Measurements from ENCODE around the gene AP1M1. TPM values are rescaled to one million over a fixed set of nuclear protein-coding genes. Genes with fewer than 3 reads are reported as not detected.
A peak's percentile ranks its signal among the peaks of the same experiment; 100 is the strongest.

Gene AP1M1
- total RNA-seq, 2 donors from 2014 or later, result 112 TPM

DNA sequence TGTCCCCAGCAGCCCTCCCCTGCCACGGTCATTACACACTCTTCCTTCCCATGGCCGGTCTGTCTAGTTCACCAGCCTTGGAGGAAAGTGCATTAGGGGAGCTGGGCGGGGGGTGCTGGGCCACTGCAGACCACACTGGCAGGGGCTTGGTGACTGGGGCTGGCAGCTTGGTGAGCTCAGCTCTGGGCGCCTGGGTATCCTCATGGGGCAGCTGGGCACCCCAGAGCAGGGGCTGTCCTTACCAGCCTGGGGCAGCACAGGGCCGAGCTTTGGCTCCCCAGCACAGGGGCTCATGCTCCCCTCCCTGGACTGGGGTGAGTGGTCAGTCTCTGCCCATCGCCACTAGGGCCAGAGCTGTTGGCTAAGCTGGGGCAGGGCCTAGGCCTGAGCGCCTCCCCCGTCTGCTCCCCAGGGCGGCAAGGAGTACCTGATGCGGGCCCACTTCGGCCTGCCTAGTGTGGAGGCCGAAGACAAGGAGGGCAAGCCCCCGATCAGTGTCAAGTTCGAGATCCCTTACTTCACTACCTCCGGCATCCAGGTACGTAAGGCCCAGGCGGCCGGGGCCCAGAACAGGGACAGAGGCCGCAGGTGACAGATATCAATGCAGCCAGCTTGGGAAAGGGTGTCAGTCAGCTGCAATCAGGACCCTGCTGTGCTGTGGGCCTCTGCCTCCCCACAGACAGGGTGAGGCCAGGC, 35.5 kb downstream of the AP1M1 start:
- peak in 1 of 2 donors; percentile 16 for ATAC-seq (replicated peaks in 1 of 2)
- no peak for DNase-seq
- H3K36me3 Mint-ChIP-seq (ENCODE audit: insufficient read depth in 2 of 2), result peaks cover 11 to 28% of the 10 kb centered on the region in 2 donors
- H3K4me3 Mint-ChIP-seq, result no peak overlapping the region
- H3K9me3 Mint-ChIP-seq, result peaks cover 0 to 3% of the 10 kb centered on the region in 2 donors
- peaks cover 5% of the 10 kb centered on the region for H3K4me1 Mint-ChIP-seq (ENCODE audit: low read depth)
- H3K27me3 Mint-ChIP-seq (ENCODE audit: low read depth), result no peaks in the 10 kb centered on the region
- no peak overlapping the region for H3K27ac Mint-ChIP-seq

DNA sequence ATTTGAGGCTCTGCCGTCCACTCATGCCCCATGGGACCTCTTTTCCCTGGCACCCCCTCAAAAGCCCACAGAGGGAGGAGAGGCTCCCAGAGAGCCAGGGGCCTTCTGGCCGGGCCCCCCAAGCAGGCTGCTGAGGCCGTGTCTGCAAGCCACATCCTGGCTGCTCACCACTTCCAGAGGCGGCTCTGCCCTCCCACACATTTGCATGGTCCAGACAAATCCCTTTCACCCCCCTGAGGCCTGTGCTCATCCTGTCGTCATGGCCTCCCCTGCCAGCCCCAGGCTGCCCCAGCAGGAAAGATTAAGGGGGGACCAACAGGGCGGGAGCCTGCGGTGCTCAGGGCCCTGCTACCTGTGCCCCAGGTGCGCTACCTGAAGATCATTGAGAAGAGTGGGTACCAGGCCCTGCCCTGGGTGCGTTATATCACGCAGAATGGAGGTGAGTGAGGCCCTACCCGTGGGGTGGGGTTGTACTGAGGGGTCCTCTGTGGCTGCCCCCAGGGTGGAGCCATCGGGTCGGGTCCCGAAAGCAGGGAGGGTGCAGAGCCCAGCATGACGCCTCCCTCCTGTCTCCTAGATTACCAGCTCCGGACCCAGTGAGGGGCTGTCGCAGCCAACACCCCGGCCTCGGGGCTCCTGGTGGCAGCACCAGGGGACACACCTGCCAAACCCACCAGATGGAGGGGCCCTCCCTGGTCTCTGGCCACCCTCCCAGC, 36.3 kb downstream of the AP1M1 start:
- peaks cover 0 to 3% of the 10 kb centered on the region in 2 donors for H3K9me3 Mint-ChIP-seq
- peaks cover 11 to 28% of the 10 kb centered on the region in 2 donors for H3K36me3 Mint-ChIP-seq (ENCODE audit: insufficient read depth in 2 of 2)
- ATAC-seq (replicated peaks in 1 of 2) (peak; percentile 23 to 25), DNase-seq (no peak)
- no peak overlapping the region for H3K27ac Mint-ChIP-seq
- H3K27me3 Mint-ChIP-seq (ENCODE audit: low read depth), result no peaks in the 10 kb centered on the region
- H3K4me1 Mint-ChIP-seq (ENCODE audit: low read depth), result peaks cover 12% of the 10 kb centered on the region
- H3K4me3 Mint-ChIP-seq, result no peak overlapping the region

- Mint-ChIP-seq H3K4me3 (no peak overlapping the region), H3K9me3 (peaks cover 0 to 3% of the 10 kb centered on the region in 2 donors), H3K27me3 (ENCODE audit: low read depth) (no peaks in the 10 kb centered on the region), H3K4me1 (ENCODE audit: low read depth) (peaks cover 12% of the 10 kb centered on the region), H3K27ac (no peak overlapping the region), H3K36me3 (ENCODE audit: insufficient read depth in 2 of 2) (peaks cover 8 to 24% of the 10 kb centered on the region in 2 donors)
- no peak for DNase-seq
- no peak for ATAC-seq (replicated peaks in 1 of 2)
Measured at GRCh38 chr19:16234552-16235445, 37.1 kb downstream of the AP1M1 start.

DNA sequence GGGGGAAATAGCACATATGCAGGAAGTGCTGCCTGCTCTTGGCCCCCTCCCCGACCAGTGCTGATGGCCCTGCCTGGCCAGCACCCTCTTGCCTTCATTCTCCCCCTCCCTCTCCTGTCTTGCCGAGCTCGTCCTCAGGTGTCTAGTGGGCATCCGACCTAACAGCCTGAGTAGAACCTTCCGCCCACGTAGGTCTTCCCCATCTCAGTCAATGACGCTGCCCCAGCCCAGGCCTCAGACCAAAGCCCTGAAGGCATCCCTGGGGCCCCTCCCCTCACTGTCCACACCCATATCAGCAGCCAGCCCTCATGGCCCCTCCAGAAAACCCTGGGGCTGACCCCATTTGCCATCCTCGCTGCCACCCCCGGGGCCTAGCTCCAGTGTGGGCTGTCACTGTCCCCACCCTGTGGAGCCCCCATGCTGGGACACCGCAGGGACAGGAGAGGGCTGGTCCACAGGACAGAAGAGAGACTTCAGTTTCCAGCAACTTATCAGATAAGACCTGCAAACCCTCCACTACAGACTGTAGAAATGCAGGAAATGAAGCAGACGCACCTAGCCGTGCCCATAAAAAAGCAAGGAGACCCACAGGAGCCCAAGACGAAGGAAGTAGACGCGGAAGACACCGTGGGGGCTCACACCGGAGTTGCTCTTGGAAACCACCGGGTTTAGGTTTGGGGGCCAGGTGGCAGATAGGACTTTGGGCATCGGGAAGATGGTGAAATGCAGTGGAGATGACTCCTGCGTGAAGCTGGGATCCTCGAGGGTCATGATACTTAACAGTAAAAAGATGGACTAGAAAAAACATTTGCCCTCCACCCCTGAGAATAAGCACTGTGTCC, 38.3 kb downstream of the AP1M1 start:
- H3K4me3 Mint-ChIP-seq, result no peak overlapping the region
- peaks cover 8 to 20% of the 10 kb centered on the region in 2 donors for H3K36me3 Mint-ChIP-seq (ENCODE audit: insufficient read depth in 2 of 2)
- no peak for ATAC-seq (replicated peaks in 1 of 2)
- H3K9me3 Mint-ChIP-seq, result peaks cover 0 to 3% of the 10 kb centered on the region in 2 donors
- H3K27me3 Mint-ChIP-seq (ENCODE audit: low read depth), result no peaks in the 10 kb centered on the region
- peak overlapping the region; percentile 2 for H3K27ac Mint-ChIP-seq
- peaks cover 12% of the 10 kb centered on the region for H3K4me1 Mint-ChIP-seq (ENCODE audit: low read depth)
- no peak for DNase-seq

DNA sequence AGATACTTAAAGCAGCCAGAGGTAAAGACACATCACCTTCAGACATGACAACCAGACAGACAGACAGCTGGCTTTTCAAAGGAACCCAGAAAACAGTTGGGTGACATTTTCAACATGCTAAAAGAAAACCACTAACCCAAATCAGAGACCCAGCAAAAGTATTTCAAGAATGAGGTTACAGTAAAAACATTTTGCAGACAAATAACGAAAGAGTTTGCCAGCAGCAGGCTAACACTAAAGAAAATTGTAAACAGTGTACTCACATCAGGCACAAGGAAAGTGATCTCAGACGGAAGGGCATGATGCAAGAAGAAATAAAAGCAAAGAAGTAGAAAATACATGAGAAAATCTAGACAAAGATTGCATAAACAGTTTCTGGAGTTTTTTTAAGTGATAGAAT, 46.4 kb downstream of the AP1M1 start:
- no peaks in the 10 kb centered on the region for H3K27me3 Mint-ChIP-seq (ENCODE audit: low read depth)
- H3K4me1 Mint-ChIP-seq (ENCODE audit: low read depth), result peaks cover 21% of the 10 kb centered on the region
- ATAC-seq (replicated peaks in 1 of 2) (peak; percentile 66 to 68), DNase-seq (no peak)
- H3K27ac Mint-ChIP-seq, result peak overlapping the region; percentile 1
- no peaks in the 10 kb centered on the region for H3K36me3 Mint-ChIP-seq (ENCODE audit: insufficient read depth in 2 of 2)
- peak overlapping the region; percentile 14 to 55 for H3K4me3 Mint-ChIP-seq
- H3K9me3 Mint-ChIP-seq, result no peaks in the 10 kb centered on the region

- H3K4me3 Mint-ChIP-seq, result no peak overlapping the region
- no peak overlapping the region for H3K27ac Mint-ChIP-seq
- DNase-seq (peak; percentile 78 to 90), ATAC-seq (replicated peaks in 1 of 2) (peak; percentile 89 to 96)
- peaks cover 21% of the 10 kb centered on the region for H3K4me1 Mint-ChIP-seq (ENCODE audit: low read depth)
- no peaks in the 10 kb centered on the region for H3K27me3 Mint-ChIP-seq (ENCODE audit: low read depth)
- H3K9me3 Mint-ChIP-seq, result no peaks in the 10 kb centered on the region
- no peaks in the 10 kb centered on the region for H3K36me3 Mint-ChIP-seq (ENCODE audit: insufficient read depth in 2 of 2)
Measured at GRCh38 chr19:16247353-16248182, 49.9 kb downstream of the AP1M1 start.

DNA sequence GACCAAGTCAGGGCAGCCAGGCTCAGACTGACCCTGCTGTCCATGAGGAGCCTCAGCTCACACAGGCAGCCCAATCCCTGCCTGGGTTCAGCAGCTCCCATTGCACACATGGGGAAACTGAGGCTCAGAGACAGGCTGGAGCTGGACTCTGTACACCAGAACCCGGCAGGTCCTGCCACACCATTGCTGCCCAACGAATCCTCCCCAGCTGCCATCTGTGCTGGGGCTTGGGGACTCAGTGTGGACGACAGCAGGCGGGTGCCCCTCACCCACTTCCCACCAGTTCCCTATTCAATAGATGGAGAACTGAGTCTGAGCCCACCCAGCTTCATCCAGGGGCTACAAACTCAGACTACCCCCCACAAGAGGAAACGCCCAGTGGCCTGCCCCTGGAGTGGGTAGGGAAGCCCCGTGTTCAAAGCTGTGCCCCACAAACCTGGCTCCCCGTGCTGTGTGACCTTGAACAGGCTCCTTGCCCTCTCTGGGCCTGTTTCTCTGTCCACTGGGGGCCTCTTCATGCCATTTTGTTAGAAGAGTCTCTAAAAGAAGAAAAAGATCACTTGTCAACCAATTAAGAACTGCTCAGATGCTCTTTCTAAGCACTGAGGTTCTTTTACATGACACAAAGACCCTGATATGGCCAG, 50.8 kb downstream of the AP1M1 start:
- Mint-ChIP-seq H3K4me1 (ENCODE audit: low read depth) (peaks cover 19% of the 10 kb centered on the region), H3K27ac (no peak overlapping the region), H3K27me3 (ENCODE audit: low read depth) (no peaks in the 10 kb centered on the region), H3K4me3 (no peak overlapping the region), H3K9me3 (no peaks in the 10 kb centered on the region), H3K36me3 (ENCODE audit: insufficient read depth in 2 of 2) (no peaks in the 10 kb centered on the region)
- no peak for ATAC-seq (replicated peaks in 1 of 2)
- DNase-seq, result no peak

- H3K27ac Mint-ChIP-seq, result no peak overlapping the region
- H3K27me3 Mint-ChIP-seq (ENCODE audit: low read depth), result no peaks in the 10 kb centered on the region
- peaks cover 8% of the 10 kb centered on the region for H3K4me1 Mint-ChIP-seq (ENCODE audit: low read depth)
- no peaks in the 10 kb centered on the region for H3K9me3 Mint-ChIP-seq
- no peaks in the 10 kb centered on the region for H3K36me3 Mint-ChIP-seq (ENCODE audit: insufficient read depth in 2 of 2)
- DNase-seq (no peak), ATAC-seq (replicated peaks in 1 of 2) (no peak)
- H3K4me3 Mint-ChIP-seq, result no peak overlapping the region
Measured at GRCh38 chr19:16249826-16250404, 52.2 kb downstream of the AP1M1 start.

GRCh38 chr19:16252459-16253205, 54.9 kb downstream of the AP1M1 start:
- DNase-seq (no peak), ATAC-seq (replicated peaks in 1 of 2) (no peak)
- H3K27ac Mint-ChIP-seq, result no peak overlapping the region
- no peaks in the 10 kb centered on the region for H3K9me3 Mint-ChIP-seq
- H3K27me3 Mint-ChIP-seq (ENCODE audit: low read depth), result no peaks in the 10 kb centered on the region
- H3K4me1 Mint-ChIP-seq (ENCODE audit: low read depth), result peaks cover 2% of the 10 kb centered on the region
- no peak overlapping the region for H3K4me3 Mint-ChIP-seq
- no peaks in the 10 kb centered on the region for H3K36me3 Mint-ChIP-seq (ENCODE audit: insufficient read depth in 2 of 2)

DNA sequence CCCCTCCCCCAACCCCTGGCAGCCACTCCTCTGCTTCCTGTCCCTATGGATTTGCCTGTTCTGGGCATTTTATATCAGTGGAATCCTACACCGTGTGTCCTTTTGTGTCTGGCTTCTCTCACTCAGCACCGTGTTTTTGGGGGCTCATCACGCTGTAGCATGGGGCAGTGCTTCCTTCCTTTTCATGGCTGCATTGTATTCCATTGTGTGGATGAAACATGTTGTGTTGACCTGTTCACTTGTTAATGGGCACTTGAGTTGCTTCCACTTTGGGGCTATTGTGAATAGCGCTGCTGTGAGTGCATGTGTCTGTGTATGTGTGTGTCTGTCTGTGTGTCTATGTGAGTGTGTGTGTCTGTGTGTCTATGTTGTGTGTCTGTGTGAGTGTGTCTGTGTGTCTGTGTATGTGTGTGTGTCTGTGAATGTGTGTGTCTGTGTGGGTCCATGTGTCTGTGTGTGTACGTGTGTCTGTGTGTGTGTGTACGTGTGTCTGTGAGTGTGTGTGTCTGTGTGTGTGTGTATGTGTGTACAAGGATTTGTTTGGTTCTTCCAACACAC, 57.2 kb downstream of the AP1M1 start:
- H3K9me3 Mint-ChIP-seq, result no peaks in the 10 kb centered on the region
- H3K27me3 Mint-ChIP-seq (ENCODE audit: low read depth), result no peaks in the 10 kb centered on the region
- peaks cover 8% of the 10 kb centered on the region for H3K4me1 Mint-ChIP-seq (ENCODE audit: low read depth)
- no peak overlapping the region for H3K4me3 Mint-ChIP-seq
- H3K36me3 Mint-ChIP-seq (ENCODE audit: insufficient read depth in 2 of 2), result no peaks in the 10 kb centered on the region
- ATAC-seq (replicated peaks in 1 of 2) (no peak), DNase-seq (no peak)
- no peak overlapping the region for H3K27ac Mint-ChIP-seq
